ENCODE results near the gene TMEM181. TPM values are rescaled to one million over a fixed set of nuclear protein-coding genes. Genes with fewer than 3 reads are reported as not detected.

Gene TMEM181
- total and polyA plus RNA-seq, 2 of the 13 experiments (the other 11 are each of a cell fraction or from before 2014, with no cell fraction given) = 59.1 to 108 TPM

- TF ChIP-seq, protein P1, sequence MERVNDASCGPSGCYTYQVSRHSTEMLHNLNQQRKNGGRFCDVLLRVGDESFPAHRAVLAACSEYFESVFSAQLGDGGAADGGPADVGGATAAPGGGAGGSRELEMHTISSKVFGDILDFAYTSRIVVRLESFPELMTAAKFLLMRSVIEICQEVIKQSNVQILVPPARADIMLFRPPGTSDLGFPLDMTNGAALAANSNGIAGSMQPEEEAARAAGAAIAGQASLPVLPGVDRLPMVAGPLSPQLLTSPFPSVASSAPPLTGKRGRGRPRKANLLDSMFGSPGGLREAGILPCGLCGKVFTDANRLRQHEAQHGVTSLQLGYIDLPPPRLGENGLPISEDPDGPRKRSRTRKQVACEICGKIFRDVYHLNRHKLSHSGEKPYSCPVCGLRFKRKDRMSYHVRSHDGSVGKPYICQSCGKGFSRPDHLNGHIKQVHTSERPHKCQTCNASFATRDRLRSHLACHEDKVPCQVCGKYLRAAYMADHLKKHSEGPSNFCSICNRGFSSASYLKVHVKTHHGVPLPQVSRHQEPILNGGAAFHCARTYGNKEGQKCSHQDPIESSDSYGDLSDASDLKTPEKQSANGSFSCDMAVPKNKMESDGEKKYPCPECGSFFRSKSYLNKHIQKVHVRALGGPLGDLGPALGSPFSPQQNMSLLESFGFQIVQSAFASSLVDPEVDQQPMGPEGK (CRISPR knock-in tag; IDR thresholded peaks at IDR 0.05) = peak; percentile 50; the same call in 1 of the 2 replicates
- TF ChIP-seq FIP1L1 (IDR thresholded peaks at IDR 0.05; ENCODE audit: borderline replicate concordance, insufficient read depth, low read depth, low read length) = no peak
- TF ChIP-seq, protein P2, sequence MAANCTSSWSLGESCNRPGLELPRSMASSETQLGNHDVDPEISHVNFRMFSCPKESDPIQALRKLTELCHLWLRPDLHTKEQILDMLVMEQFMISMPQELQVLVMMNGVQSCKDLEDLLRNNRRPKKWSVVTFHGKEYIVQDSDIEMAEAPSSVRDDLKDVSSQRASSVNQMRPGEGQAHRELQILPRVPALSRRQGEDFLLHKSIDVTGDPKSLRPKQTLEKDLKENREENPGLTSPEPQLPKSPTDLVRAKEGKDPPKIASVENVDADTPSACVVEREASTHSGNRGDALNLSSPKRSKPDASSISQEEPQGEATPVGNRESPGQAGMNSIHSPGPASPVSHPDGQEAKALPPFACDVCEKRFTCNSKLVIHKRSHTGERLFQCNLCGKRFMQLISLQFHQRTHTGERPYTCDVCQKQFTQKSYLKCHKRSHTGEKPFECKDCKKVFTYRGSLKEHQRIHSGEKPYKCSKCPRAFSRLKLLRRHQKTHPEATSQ (CRISPR knock-in tag; IDR thresholded peaks at IDR 0.05; ENCODE audit: borderline replicate concordance) = peak; percentile 67; the same call in 1 of the 2 replicates
- TF ChIP-seq ISL2 (CRISPR knock-in tag; IDR thresholded peaks at IDR 0.05) = peak; percentile 67; the same call in 1 of the 2 replicates
- TF ChIP-seq NR1H2 (CRISPR knock-in tag; IDR thresholded peaks at IDR 0.05; ENCODE audit: borderline replicate concordance, low read depth) = no peak
- TF ChIP-seq RFX3 (CRISPR knock-in tag; IDR thresholded peaks at IDR 0.05) = no peak
- TF ChIP-seq, protein P3, sequence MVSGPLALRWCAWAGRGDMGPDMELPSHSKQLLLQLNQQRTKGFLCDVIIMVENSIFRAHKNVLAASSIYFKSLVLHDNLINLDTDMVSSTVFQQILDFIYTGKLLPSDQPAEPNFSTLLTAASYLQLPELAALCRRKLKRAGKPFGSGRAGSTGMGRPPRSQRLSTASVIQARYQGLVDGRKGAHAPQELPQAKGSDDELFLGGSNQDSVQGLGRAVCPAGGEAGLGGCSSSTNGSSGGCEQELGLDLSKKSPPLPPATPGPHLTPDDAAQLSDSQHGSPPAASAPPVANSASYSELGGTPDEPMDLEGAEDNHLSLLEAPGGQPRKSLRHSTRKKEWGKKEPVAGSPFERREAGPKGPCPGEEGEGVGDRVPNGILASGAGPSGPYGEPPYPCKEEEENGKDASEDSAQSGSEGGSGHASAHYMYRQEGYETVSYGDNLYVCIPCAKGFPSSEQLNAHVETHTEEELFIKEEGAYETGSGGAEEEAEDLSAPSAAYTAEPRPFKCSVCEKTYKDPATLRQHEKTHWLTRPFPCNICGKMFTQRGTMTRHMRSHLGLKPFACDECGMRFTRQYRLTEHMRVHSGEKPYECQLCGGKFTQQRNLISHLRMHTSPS (CRISPR knock-in tag; IDR thresholded peaks at IDR 0.05; ENCODE audit: low read depth) = 0 out of 2 replicates have a peak, but pooled peaks have one; percentile 68
- no peak for TF ChIP-seq SSRP1 (CRISPR knock-in tag; IDR thresholded peaks at IDR 0.05)
- TF ChIP-seq ZSCAN20 (CRISPR knock-in tag; IDR thresholded peaks at IDR 0.05; ENCODE audit: borderline replicate concordance) = no peak
- no peak for TF ChIP-seq ZNF430 (CRISPR knock-in tag; IDR thresholded peaks at IDR 0.05)
- peak; percentile 95 for TF ChIP-seq NCOA2 (CRISPR knock-in tag; IDR thresholded peaks at IDR 0.05)
- TF ChIP-seq SYNCRIP (IDR thresholded peaks at IDR 0.05; ENCODE audit: insufficient read depth, low read depth, low read length) = no peak
- no peak for TF ChIP-seq PLRG1 (conservative IDR thresholded peaks at IDR 0.05)
- no peak for TF ChIP-seq SOX6 (IDR thresholded peaks at IDR 0.05)
- peak; percentile 99 for TF ChIP-seq SOX6 (CRISPR knock-in tag; IDR thresholded peaks at IDR 0.05)
- TF ChIP-seq SMAD3 (CRISPR knock-in tag; IDR thresholded peaks at IDR 0.05) = peak; percentile 87; the same call in 1 of the 2 replicates
- TF ChIP-seq ASH2L (IDR thresholded peaks at IDR 0.05; ENCODE audit: insufficient read length, low read depth, low read length) = peak; percentile 73
- no peak for TF ChIP-seq ZNF850 (CRISPR knock-in tag; conservative IDR thresholded peaks at IDR 0.05)
- no peak for TF ChIP-seq GTF2F1 (IDR thresholded peaks at IDR 0.05; ENCODE audit: low read length)
- no peak for TF ChIP-seq ZNF468 (CRISPR knock-in tag; IDR thresholded peaks at IDR 0.05)
- peak; percentile 41; the same call in 1 of the 2 replicates for TF ChIP-seq ZNF136 (CRISPR knock-in tag; IDR thresholded peaks at IDR 0.05; ENCODE audit: low read depth)
- TF ChIP-seq ZNF619 (CRISPR knock-in tag; IDR thresholded peaks at IDR 0.05) = 0 out of 2 replicates have a peak, but pooled peaks have one; percentile 81
- TF ChIP-seq ZNF839 (CRISPR knock-in tag; IDR thresholded peaks at IDR 0.05; ENCODE audit: borderline replicate concordance) = peak; percentile 72; the same call in 1 of the 2 replicates
- peak; percentile 20; the same call in 1 of the 2 replicates for TF ChIP-seq ZNF709 (CRISPR knock-in tag; IDR thresholded peaks at IDR 0.05)
Measured at GRCh38 chr6:158545043-158545966, 14.6 kb upstream of the TMEM181 start (continued).

Measured in HepG2 (cell line).